OCI-LY7 (cell line): ENCODE results near the gene INS. TPM values are rescaled to one million over a fixed set of nuclear protein-coding genes. Genes with fewer than 3 reads are reported as not detected.

ENCODE experiments used
- BruUV-seq: library from RNA; stranded (reverse); fragments of 400-500 nt; replicated peaks from 2 replicates; lab custom pipeline; 2021; lab: Mats Ljungman, UMichigan
- CTCF ChIA-PET: fragments of 300-600 bp; sonication (Branson Sonifier 250); formaldehyde crosslinking; loops from one replicate; lab custom pipeline; 2022; ENCODE audit warnings: antibody characterized with exemption; ENCODE audit not compliant: unreplicated experiment; lab: Charles Lee
- POLR2A ChIA-PET: fragments of 300-600 bp; sonication (Branson Sonifier 250); formaldehyde crosslinking; loops from one replicate; lab custom pipeline; 2022; ENCODE audit warnings: antibody characterized with exemption; lab: Charles Lee
- DNase-seq: peaks from one replicate; pipeline ENCODE4 v3.0.0-alpha.2; 2015; ENCODE audit warnings: low spot score
- H2AFZ ChIP-seq: fragments of 200-600 bp; sonication (generic), shearing (Covaris generic); 2 replicates; pipeline ENCODE4 v1.6.1; 2014; ENCODE audit warnings: mild to moderate bottlenecking, antibody characterized with exemption, low read length, moderate library complexity
- H3K27ac ChIP-seq: fragments of 200-600 bp; sonication (generic); 2 replicates; pipeline ENCODE4 v1.5.1; 2014; ENCODE audit warnings: mixed run types, low read depth, mild to moderate bottlenecking, moderate library complexity, low read length, inconsistent platforms; ENCODE audit not compliant: poor library complexity, severe bottlenecking
- H3K36me3 ChIP-seq: fragments of 200-600 bp; sonication (generic); 2 replicates; pipeline ENCODE4 v1.6.1; 2014; ENCODE audit warnings: mild to moderate bottlenecking, antibody characterized with exemption, low read length, moderate library complexity, mixed read lengths; ENCODE audit not compliant: insufficient read depth
- H3K4me1 ChIP-seq: fragments of 200-600 bp; sonication (generic); 2 replicates; pipeline ENCODE4 v1.5.1; 2014; ENCODE audit warnings: mild to moderate bottlenecking, low read length; ENCODE audit not compliant: insufficient read depth, poor library complexity, severe bottlenecking
- H3K4me2 ChIP-seq: fragments of 200-600 bp; sonication (generic); 2 replicates; pipeline ENCODE4 v1.6.1; 2014; ENCODE audit warnings: mild to moderate bottlenecking, low read length
- H3K4me3 ChIP-seq: fragments of 200-600 bp; sonication (generic); 2 replicates; pipeline ENCODE4 v1.5.1; 2014; ENCODE audit warnings: mild to moderate bottlenecking, low read depth, low read length; ENCODE audit not compliant: poor library complexity, severe bottlenecking
- H3K79me2 ChIP-seq: fragments of 200-600 bp; sonication (generic); 2 replicates; pipeline ENCODE4 v1.6.1; 2016; ENCODE audit warnings: low read depth, mild to moderate bottlenecking, low read length, moderate library complexity, mixed read lengths; ENCODE audit not compliant: insufficient read depth
- H3K9me2 ChIP-seq: fragments of 200-600 bp; sonication (generic); 2 replicates; pipeline ENCODE4 v1.6.1; 2016; ENCODE audit warnings: mild to moderate bottlenecking, low read length, mixed read lengths; ENCODE audit not compliant: insufficient read depth
- H3K9me3 ChIP-seq: fragments of 200-600 bp; sonication (generic); 2 replicates; pipeline ENCODE4 v1.6.1; 2014; ENCODE audit warnings: mild to moderate bottlenecking, mixed run types, low read length, mixed read lengths
- H4K20me1 ChIP-seq: fragments of 200-600 bp; sonication (generic); 2 replicates; pipeline ENCODE4 v1.6.1; 2014; ENCODE audit warnings: mild to moderate bottlenecking, antibody characterized with exemption, low read length, moderate library complexity, mixed read lengths; ENCODE audit not compliant: insufficient read depth
- EZH2phosphoT487 ChIP-seq: fragments of 200-600 bp; sonication (generic); IDR thresholded peaks from 2 replicates; pipeline ENCODE4 v1.6.1; 2018; ENCODE audit warnings: low read depth, borderline replicate concordance, mild to moderate bottlenecking, mixed run types, antibody characterized with exemption, low read length, moderate library complexity, mixed read lengths
- intact Hi-C: fragments of 100-400 bp; cut with micrococcal nuclease; formaldehyde crosslinking; loops from one replicate; pipeline ENCODE4 v1.10.0; 2022; ENCODE audit not compliant: unreplicated experiment
- total RNA-seq, 2 experiments: library from RNA; depleted of rRNA in 1 of 2; stranded (reverse); fragments of >200 nt in 1 of 2; shearing (Covaris generic) in 1 of 2; gene quantifications; 2 replicates each; pipeline ENCODE4 v1.2.3, GENCODE V29; 2014 to 2022
- TF ChIP-seq, protein P1 (sequence below): fragments of 200-600 bp; sonication (generic); conservative IDR thresholded peaks from 2 replicates; pipeline ENCODE4 v1.5.1; 2014; ENCODE audit warnings: mild to moderate bottlenecking, antibody characterized with exemption, low read length, moderate library complexity, mixed read lengths

INS gene
- total RNA-seq, 2 experiments from 2014 or later: not detected

DNA sequence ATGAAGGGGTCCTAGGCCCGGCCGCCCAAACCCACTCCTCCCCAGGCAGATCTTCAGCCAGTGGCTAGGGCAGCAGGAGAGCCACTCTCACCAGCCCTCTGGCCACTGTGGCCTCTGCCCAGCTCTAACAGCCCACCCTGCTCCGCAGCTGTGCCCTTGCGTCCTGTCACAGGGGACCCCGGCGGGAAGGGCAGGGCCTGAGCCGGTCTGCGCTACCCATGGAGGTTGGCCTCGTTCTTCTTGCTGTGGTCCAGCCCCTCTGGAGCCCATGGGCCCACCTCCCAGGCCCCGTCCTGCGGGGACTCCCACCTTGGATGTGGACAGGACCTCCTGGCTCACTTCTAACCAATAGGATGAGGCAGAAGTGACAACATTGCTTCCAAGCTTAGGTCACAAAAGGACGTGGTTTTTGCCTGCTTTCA, 48.9 kb upstream of the INS start:
- H3K4me2 ChIP-seq: no peak overlapping the region
- H3K4me1 ChIP-seq: no peaks in the 10 kb centered on the region
- no peaks in the 10 kb centered on the region for H4K20me1 ChIP-seq
- no TSS peak for BruUV-seq
- H3K36me3 ChIP-seq: no peaks in the 10 kb centered on the region
- no peak for TF ChIP-seq EZH2phosphoT487
- TF ChIP-seq, protein P1, sequence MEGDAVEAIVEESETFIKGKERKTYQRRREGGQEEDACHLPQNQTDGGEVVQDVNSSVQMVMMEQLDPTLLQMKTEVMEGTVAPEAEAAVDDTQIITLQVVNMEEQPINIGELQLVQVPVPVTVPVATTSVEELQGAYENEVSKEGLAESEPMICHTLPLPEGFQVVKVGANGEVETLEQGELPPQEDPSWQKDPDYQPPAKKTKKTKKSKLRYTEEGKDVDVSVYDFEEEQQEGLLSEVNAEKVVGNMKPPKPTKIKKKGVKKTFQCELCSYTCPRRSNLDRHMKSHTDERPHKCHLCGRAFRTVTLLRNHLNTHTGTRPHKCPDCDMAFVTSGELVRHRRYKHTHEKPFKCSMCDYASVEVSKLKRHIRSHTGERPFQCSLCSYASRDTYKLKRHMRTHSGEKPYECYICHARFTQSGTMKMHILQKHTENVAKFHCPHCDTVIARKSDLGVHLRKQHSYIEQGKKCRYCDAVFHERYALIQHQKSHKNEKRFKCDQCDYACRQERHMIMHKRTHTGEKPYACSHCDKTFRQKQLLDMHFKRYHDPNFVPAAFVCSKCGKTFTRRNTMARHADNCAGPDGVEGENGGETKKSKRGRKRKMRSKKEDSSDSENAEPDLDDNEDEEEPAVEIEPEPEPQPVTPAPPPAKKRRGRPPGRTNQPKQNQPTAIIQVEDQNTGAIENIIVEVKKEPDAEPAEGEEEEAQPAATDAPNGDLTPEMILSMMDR: no peak
- H2AFZ ChIP-seq: no peak overlapping the region
- ChIA-PET CTCF (no interaction called here), POLR2A (no interaction called here)
- no peak for DNase-seq
- intact Hi-C loops: no loop called here
- H3K9me2 ChIP-seq: no peaks in the 10 kb centered on the region
- no peak overlapping the region for H3K27ac ChIP-seq
- H3K9me3 ChIP-seq: no peaks in the 10 kb centered on the region
- H3K4me3 ChIP-seq: no peak overlapping the region
- no peaks in the 10 kb centered on the region for H3K79me2 ChIP-seq

DNA sequence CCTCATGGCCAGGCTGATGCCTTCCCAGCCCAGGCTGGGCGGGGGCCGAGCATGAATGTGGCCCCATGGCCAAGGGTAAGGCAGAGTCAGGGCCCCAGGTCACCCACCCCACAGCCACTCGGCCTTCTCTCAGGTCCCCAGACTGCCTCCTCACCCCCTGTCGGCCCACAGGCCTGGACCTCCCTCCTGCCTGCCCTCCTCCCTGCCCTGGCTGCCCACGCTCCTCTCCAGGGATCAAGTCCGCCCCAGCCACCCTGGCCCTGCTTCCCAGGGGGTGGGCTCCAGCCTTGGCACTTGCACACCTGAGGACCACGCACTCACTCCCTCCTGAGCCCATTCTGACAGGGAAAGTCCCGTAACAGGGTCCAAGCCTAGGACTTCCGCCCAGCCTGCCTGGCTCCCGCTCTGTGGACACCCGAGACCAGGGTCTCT, 48.4 kb upstream of the INS start:
- no peak for TF ChIP-seq EZH2phosphoT487
- TF ChIP-seq, protein P1: no peak
- Histone ChIP-seq H3K36me3 (no peaks in the 10 kb centered on the region), H4K20me1 (no peaks in the 10 kb centered on the region), H3K4me1 (no peaks in the 10 kb centered on the region), H3K9me3 (no peaks in the 10 kb centered on the region), H3K27ac (no peak overlapping the region), H2AFZ (no peak overlapping the region), H3K4me3 (no peak overlapping the region), H3K9me2 (no peaks in the 10 kb centered on the region), H3K79me2 (no peaks in the 10 kb centered on the region), H3K4me2 (no peak overlapping the region)
- intact Hi-C loops: no loop called here
- BruUV-seq: no TSS peak
- no peak for DNase-seq
- POLR2A ChIA-PET: no interaction called here
- CTCF ChIA-PET: interaction anchor here (0.6 kb wide), 1 partner anchor 110 kb away, joined by 3 read pairs; no protein-coding TSS in a partner anchor

DNA sequence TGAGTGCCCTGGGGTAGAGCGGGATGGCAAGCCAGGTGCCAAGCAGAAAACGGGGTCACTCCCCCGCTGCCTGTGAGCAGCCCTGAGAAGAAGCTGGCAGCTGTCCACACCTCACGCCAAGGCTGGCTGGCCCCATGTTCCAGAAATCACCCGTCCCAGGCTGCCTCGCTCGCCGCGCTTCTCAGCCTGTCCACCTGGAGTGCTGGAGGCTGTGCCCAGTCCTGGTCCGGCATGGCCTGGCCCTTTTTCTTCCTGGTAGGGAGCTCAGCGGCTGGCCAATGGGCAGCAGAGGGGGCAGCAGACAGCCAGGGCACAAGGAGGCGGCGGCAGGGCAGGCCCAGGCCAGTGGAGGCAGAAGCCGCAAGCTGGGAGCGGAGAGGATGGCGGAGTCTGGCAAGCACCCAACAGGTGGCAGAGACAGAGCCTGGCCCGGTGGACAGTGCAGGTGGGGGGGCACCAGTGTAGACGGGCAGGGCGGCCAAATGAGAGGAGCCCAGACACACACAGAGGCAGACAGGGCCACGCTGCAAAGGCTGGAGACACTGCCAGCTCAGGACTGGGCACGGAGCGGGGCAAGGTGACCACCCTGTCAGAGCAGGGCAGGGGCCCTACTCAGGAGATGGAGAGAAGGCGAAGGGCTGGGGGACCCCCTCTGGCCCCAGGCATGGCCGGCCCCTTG, 47.8 kb upstream of the INS start:
- TF ChIP-seq, protein P1: no peak
- no peak for TF ChIP-seq EZH2phosphoT487
- Histone ChIP-seq H3K4me2 (no peak overlapping the region), H3K9me3 (no peaks in the 10 kb centered on the region), H3K4me1 (no peaks in the 10 kb centered on the region), H2AFZ (no peak overlapping the region), H3K9me2 (no peaks in the 10 kb centered on the region), H3K27ac (no peak overlapping the region), H3K36me3 (no peaks in the 10 kb centered on the region), H3K4me3 (no peak overlapping the region), H3K79me2 (no peaks in the 10 kb centered on the region), H4K20me1 (no peaks in the 10 kb centered on the region)
- CTCF ChIA-PET: interaction anchor here (0.6 kb wide), 1 partner anchor 111 kb away, joined by 3 read pairs; no protein-coding TSS in a partner anchor
- DNase-seq: no peak
- POLR2A ChIA-PET: no interaction called here
- no TSS peak for BruUV-seq
- intact Hi-C loops: no loop called here
